T-helper 1 cell treated with Interleukin-12 subunit alpha and Interleukin-12 subunit beta and Interleukin-4 antibody, amounts not matched to agents 30 μg/mL and 1 μg/mL, for 36 hours (primary cell): ENCODE data around the gene UBE4B.
"Not testable (repeated sequence)": the region's sequence is repeated elsewhere in the genome, so short reads cannot be mapped to it uniquely, and the experiment has no call there.

Experiments used
- H3K27ac Mint-ChIP-seq: one replicate; pipeline ENCODE4 v1.8.0; 2021; ENCODE audit warnings: mild to moderate bottlenecking, mixed read lengths
- H3K27me3 Mint-ChIP-seq: one replicate; pipeline ENCODE4 v1.8.0; 2021; ENCODE audit warnings: low read depth, mixed read lengths
- H3K36me3 Mint-ChIP-seq: one replicate; pipeline ENCODE4 v1.8.0; 2021; ENCODE audit warnings: low read depth, mixed read lengths
- H3K4me1 Mint-ChIP-seq: one replicate; pipeline ENCODE4 v1.8.0; 2021; ENCODE audit warnings: low read depth, mixed read lengths
- H3K4me3 Mint-ChIP-seq: one replicate; pipeline ENCODE4 v1.8.0; 2021; ENCODE audit warnings: mild to moderate bottlenecking, moderate library complexity, mixed read lengths
- H3K9me3 Mint-ChIP-seq: one replicate; pipeline ENCODE4 v1.8.0; 2021; ENCODE audit warnings: mixed read lengths

The UBE4B gene

DNA sequence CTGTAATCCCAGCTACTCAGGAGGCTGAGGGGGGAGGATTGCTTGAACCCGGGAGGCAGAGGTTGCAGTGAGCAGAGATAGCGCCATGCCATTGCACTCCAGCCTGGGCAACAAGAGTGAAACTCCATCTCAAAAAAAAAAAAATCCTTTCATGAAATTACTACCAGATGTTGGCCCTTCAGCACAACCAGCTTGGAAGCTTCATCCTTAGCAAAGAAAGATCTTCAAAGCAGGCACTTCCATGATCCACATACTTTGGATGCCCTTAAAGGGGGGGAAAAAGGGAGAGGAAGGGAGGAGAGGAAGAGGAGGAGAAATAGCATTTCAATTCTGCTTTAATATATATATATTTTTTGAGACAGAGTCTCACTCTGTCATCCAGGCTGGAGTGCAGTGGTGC, 12.1 kb upstream of the UBE4B start:
- H3K27me3 Mint-ChIP-seq, H3K9me3 Mint-ChIP-seq: not testable (repeated sequence)

DNA sequence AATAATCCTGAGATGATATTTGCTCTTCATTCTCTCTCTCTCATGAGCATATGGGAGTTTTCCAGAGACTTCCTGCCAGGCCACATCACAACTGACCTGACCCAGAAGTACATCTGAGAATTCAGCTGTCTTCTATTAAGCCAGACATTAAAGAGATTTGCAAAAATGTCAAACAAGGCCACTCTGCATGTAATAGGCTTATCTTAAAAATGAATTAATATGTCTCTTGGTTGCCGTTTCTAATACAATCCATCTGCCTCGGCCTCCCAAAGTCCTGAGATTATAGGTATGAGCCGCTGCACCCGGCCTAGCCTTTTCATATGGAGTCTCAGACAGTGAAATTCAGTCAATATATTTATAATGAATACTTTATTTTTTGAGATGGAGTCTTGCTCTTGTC, 10.8 kb upstream of the UBE4B start:
- not testable (repeated sequence) for H3K27ac Mint-ChIP-seq, H3K4me1 Mint-ChIP-seq, H3K4me3 Mint-ChIP-seq, H3K36me3 Mint-ChIP-seq, H3K27me3 Mint-ChIP-seq, H3K9me3 Mint-ChIP-seq

More for the DNA sequence above, 12.1 kb upstream of the UBE4B start:
- not testable (repeated sequence) for H3K36me3 Mint-ChIP-seq, H3K4me1 Mint-ChIP-seq, H3K27ac Mint-ChIP-seq, H3K4me3 Mint-ChIP-seq

DNA sequence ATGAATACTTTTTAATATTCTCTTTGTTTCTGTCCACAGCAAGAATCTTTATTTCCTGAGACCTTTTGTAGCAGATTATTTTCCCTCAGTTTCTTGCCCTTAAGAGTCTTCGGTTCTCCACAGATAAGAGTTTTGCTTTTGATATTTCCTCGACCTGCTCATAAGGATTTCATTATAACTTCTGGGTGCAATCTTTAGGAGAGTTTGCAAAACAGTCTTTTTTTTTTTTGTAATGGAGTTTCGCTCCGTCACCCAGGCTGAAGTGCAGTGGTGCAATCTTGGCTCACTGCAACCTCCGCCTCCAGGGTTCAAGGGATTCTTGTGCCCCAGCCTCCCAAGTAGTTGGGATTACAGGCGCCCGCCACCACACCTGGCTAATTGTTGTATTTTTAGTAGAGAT, 10.1 kb upstream of the UBE4B start:
- no peak overlapping the region for H3K27ac Mint-ChIP-seq
- no peak overlapping the region for H3K4me3 Mint-ChIP-seq
- peaks cover 2% of the 10 kb centered on the region for H3K27me3 Mint-ChIP-seq
- H3K36me3 Mint-ChIP-seq, result no peaks in the 10 kb centered on the region
- no peaks in the 10 kb centered on the region for H3K4me1 Mint-ChIP-seq
- no peaks in the 10 kb centered on the region for H3K9me3 Mint-ChIP-seq

DNA sequence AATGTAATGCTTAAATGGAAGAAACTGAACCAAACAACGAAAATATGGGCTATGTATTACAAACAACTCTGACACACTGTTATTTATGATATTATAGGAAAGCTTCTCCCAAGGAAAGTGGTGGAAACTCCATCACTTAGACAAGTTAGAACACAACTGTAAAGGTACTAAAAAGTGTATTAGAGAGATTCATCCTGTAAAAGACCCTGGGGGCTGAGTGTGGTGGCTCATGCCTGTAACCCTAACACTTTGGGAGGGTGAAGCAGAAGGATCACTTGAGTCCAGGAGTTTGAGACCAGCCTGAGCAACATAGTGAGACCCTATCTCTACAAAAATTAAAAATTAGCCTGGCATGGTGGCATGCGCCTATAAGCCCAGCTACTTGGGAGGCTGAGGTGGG, 7.4 kb upstream of the UBE4B start:
- H3K4me3 Mint-ChIP-seq, result no peak overlapping the region
- no peaks in the 10 kb centered on the region for H3K4me1 Mint-ChIP-seq
- peaks cover 2% of the 10 kb centered on the region for H3K27me3 Mint-ChIP-seq
- no peak overlapping the region for H3K27ac Mint-ChIP-seq
- no peaks in the 10 kb centered on the region for H3K9me3 Mint-ChIP-seq
- no peaks in the 10 kb centered on the region for H3K36me3 Mint-ChIP-seq

DNA sequence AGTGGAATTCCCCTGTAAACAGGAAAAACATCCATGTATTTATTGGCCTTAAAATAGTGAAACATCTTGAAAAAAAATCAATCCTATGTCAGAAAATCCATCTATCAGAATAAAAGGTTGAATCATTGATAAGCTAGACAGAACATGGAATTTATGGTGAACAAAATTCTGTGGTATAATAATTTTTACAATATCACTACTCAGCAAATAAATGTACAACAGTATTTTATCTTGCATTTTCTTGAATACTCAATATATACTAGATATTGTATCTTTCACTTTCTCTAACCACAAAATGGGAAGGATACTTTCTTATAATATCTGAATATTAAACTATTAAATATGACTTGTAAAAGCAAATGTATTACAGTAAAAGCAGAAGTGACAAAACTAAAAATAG, 5.7 kb upstream of the UBE4B start:
- Mint-ChIP-seq H3K4me1 (peaks cover under 1% of the 10 kb centered on the region), H3K27ac (no peak overlapping the region)

GRCh38 chr1:10028956-10029500, 3.7 kb upstream of the UBE4B start:
- not testable (repeated sequence) for H3K27me3 Mint-ChIP-seq, H3K4me1 Mint-ChIP-seq, H3K9me3 Mint-ChIP-seq, H3K27ac Mint-ChIP-seq, H3K36me3 Mint-ChIP-seq, H3K4me3 Mint-ChIP-seq

More for the DNA sequence above, 5.7 kb upstream of the UBE4B start:
- no peak overlapping the region for H3K4me3 Mint-ChIP-seq
- H3K9me3 Mint-ChIP-seq, result no peaks in the 10 kb centered on the region
- no peaks in the 10 kb centered on the region for H3K36me3 Mint-ChIP-seq
- peaks cover under 1% of the 10 kb centered on the region for H3K27me3 Mint-ChIP-seq

GRCh38 chr1:10031461-10031860, 1.3 kb upstream of the UBE4B start:
- no peaks in the 10 kb centered on the region for H3K9me3 Mint-ChIP-seq
- H3K36me3 Mint-ChIP-seq, result no peaks in the 10 kb centered on the region
- peaks cover 19% of the 10 kb centered on the region for H3K4me1 Mint-ChIP-seq
- no peak overlapping the region for H3K4me3 Mint-ChIP-seq
- no peaks in the 10 kb centered on the region for H3K27me3 Mint-ChIP-seq
- H3K27ac Mint-ChIP-seq, result no peak overlapping the region

GRCh38 chr1:10033359-10033845, 644 bp downstream of the UBE4B start:
- Mint-ChIP-seq H3K9me3 (no peaks in the 10 kb centered on the region), H3K36me3 (no peaks in the 10 kb centered on the region), H3K4me3 (peak overlapping the region; percentile 95), H3K27ac (peak overlapping the region; percentile 91), H3K4me1 (peaks cover 19% of the 10 kb centered on the region), H3K27me3 (no peaks in the 10 kb centered on the region)

- no peaks in the 10 kb centered on the region for H3K27me3 Mint-ChIP-seq
- H3K4me1 Mint-ChIP-seq, result peaks cover 11% of the 10 kb centered on the region
- H3K4me3 Mint-ChIP-seq, result no peak overlapping the region
- no peak overlapping the region for H3K27ac Mint-ChIP-seq
- H3K36me3 Mint-ChIP-seq, result peaks cover 8% of the 10 kb centered on the region
- no peaks in the 10 kb centered on the region for H3K9me3 Mint-ChIP-seq
Measured at GRCh38 chr1:10042746-10043145, 10.0 kb downstream of the UBE4B start.

DNA sequence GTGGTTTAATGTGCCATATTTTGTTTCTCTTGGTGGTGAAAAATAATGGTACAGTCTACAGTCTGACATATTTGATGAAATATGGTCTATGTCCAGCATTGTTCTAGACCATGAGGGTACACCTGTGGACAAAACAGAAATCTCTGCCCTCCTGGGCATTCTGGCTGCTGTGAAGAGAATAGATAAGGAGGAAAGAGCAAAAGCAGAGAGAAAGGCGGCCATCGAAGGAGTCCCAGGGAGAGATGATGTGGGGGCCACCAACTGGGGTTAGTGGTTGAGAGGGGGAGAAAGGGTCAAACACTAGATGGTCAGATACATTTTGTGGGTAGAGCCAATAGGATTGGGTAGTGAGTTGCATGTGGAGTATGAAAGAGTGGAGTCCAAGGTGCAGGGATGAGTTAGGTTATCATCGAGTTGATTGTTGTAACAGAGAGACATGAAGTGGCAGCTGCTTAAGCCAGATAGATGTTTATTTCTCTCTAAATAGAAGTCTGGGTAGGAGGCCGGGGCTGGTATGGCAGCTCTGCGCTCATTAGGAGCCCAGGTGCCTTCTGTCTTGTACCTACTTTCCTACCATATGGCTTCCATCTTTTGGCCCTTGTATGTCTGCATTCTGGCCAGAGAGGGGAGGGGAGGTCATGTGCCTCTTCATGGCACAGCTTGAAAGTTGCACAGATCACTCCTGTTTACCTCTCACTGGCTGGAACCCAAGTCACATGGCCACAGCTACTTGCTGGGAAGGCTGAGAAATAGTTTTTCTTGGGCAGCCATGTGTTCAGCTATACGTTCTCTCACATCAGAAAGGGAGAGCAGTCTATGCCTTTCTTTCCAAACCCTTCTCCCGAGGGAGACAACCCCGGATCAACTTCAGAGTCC, 13.0 kb downstream of the UBE4B start:
- Mint-ChIP-seq H3K4me1 (peaks cover 11% of the 10 kb centered on the region), H3K27me3 (no peaks in the 10 kb centered on the region), H3K9me3 (no peaks in the 10 kb centered on the region), H3K4me3 (no peak overlapping the region), H3K27ac (no peak overlapping the region), H3K36me3 (peaks cover 11% of the 10 kb centered on the region)

- H3K27ac Mint-ChIP-seq, result no peak overlapping the region
Measured at GRCh38 chr1:10046356-10047085, 13.8 kb downstream of the UBE4B start.

GRCh38 chr1:10048601-10049000, 15.8 kb downstream of the UBE4B start:
- Mint-ChIP-seq H3K4me1 (peaks cover 9% of the 10 kb centered on the region), H3K9me3 (no peaks in the 10 kb centered on the region), H3K4me3 (no peak overlapping the region), H3K27me3 (no peaks in the 10 kb centered on the region), H3K36me3 (peaks cover 11% of the 10 kb centered on the region), H3K27ac (no peak overlapping the region)

More at GRCh38 chr1:10046356-10047085, 13.8 kb downstream of the UBE4B start:
- Mint-ChIP-seq H3K36me3 (peaks cover 13% of the 10 kb centered on the region), H3K9me3 (no peaks in the 10 kb centered on the region), H3K27me3 (no peaks in the 10 kb centered on the region), H3K4me1 (peaks cover 11% of the 10 kb centered on the region), H3K4me3 (no peak overlapping the region)

DNA sequence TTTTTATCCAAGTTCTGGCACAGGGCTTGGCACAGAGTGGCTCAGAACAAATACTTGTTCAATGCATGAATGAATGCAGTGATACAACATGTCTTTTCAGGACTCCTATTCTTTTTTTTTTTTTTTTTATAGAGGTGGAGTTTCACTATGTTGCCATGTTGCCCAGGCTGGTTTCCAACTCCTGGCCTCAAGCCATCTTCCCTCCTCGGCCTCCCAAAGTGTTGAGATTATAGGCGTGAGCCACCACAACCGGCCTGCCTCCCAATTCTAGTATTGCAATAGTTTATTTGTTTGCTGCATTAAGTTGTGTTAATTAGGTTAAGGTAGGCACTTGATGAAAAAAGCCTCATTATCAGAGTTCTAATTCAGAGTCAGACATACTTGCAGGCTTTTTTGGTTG, 17.9 kb downstream of the UBE4B start:
- Mint-ChIP-seq H3K9me3 (no peaks in the 10 kb centered on the region), H3K36me3 (peaks cover 9% of the 10 kb centered on the region), H3K4me3 (no peak overlapping the region), H3K27me3 (no peaks in the 10 kb centered on the region), H3K27ac (no peak overlapping the region), H3K4me1 (peaks cover 3% of the 10 kb centered on the region)

DNA sequence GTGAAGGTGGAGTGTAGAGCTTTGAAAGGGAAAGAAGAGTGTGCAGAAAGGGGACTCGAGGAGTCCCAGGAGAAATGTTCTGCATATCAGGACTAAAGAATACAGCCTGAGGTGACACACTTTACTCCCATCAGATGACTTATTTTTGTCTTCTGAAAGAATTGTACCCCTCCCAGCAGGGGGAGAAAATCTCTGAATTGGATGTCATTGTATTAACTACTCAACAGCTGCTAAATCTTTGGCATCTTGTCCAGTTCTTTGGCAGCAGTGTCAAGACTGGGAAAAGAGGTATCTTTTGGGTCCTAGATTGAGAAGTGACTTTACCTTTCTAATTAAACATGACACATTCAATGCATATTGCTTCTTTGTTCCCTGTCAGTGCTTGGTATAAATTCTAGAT, 18.9 kb downstream of the UBE4B start:
- no peaks in the 10 kb centered on the region for H3K9me3 Mint-ChIP-seq
- H3K36me3 Mint-ChIP-seq, result peaks cover 9% of the 10 kb centered on the region
- H3K4me1 Mint-ChIP-seq, result peaks cover 2% of the 10 kb centered on the region
- no peaks in the 10 kb centered on the region for H3K27me3 Mint-ChIP-seq
- H3K27ac Mint-ChIP-seq, result no peak overlapping the region
- H3K4me3 Mint-ChIP-seq, result no peak overlapping the region

GRCh38 chr1:10052347-10052746, 19.6 kb downstream of the UBE4B start:
- Mint-ChIP-seq H3K27me3 (no peaks in the 10 kb centered on the region), H3K4me3 (no peak overlapping the region), H3K27ac (no peak overlapping the region), H3K36me3 (peaks cover 6% of the 10 kb centered on the region), H3K4me1 (no peaks in the 10 kb centered on the region), H3K9me3 (no peaks in the 10 kb centered on the region)
